ENCODE measurements around the gene IST1. TPM values are rescaled to one million over a fixed set of nuclear protein-coding genes. Genes with fewer than 3 reads are reported as not detected.

The IST1 gene
- total RNA-seq, 2 experiments from 2014 or later: 196 to 203 TPM

- CTCF ChIA-PET: interaction anchor here (3.9 kb wide), 1 partner anchor 8 kb away, joined by 16 read pairs; no protein-coding TSS in a partner anchor
- no peak overlapping the region for H3K4me3 Mint-ChIP-seq
- no peak overlapping the region for H3K27ac Mint-ChIP-seq
- H3K36me3 Mint-ChIP-seq (ENCODE audit: low read depth): no peaks in the 10 kb centered on the region
- H3K4me1 Mint-ChIP-seq (ENCODE audit: low read depth): peaks cover 16% of the 10 kb centered on the region
- H3K9me3 Mint-ChIP-seq: no peaks in the 10 kb centered on the region
- DNase-seq: no peak
- intact Hi-C loops (cut with micrococcal nuclease): no loop called here
- no peaks in the 10 kb centered on the region for H3K27me3 Mint-ChIP-seq (ENCODE audit: low read depth)
These were observed 57.5 kb downstream of the IST1 start for GRCh38 chr16:71952825-71953224.

GRCh38 chr16:71954180-71954579 lies 58.8 kb downstream of the IST1 start:
- CTCF ChIA-PET: interaction anchor here (1.2 kb wide), 1 partner anchor 12 kb away, joined by 3 read pairs; no protein-coding TSS in a partner anchor
- Mint-ChIP-seq H3K27me3 (ENCODE audit: low read depth) (no peaks in the 10 kb centered on the region), H3K4me3 (no peak overlapping the region), H3K36me3 (ENCODE audit: low read depth) (no peaks in the 10 kb centered on the region), H3K27ac (no peak overlapping the region), H3K9me3 (no peaks in the 10 kb centered on the region), H3K4me1 (ENCODE audit: low read depth) (peaks cover 16% of the 10 kb centered on the region)
- intact Hi-C loops (cut with micrococcal nuclease): no loop called here
- no peak for DNase-seq

DNA sequence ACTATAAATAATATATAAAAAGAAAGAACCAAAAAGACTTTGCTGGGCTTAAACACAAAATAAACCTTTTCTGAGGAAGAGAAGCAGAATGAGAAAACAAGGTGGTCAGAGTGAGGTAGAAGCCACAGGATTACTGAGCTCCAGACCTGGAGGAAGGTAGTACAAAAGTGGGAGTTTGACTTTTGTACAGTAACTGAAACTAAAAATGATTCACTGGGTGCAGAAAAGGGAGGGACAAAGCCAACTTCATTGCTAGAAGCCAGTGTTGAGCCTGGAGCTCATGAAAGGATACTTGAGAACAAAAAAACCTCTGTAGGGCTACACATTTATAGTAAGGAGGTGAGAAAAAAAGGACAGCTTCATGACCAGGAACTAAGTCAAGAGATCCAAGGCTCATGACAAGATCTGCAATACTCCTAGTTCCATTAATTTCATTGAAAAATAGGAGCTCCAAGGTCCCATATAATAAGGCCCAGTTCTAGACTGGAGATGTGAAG lies 59.4 kb downstream of the IST1 start:
- Mint-ChIP-seq H3K27me3 (ENCODE audit: low read depth) (no peaks in the 10 kb centered on the region), H3K9me3 (no peaks in the 10 kb centered on the region), H3K27ac (no peak overlapping the region), H3K4me3 (no peak overlapping the region), H3K36me3 (ENCODE audit: low read depth) (no peaks in the 10 kb centered on the region), H3K4me1 (ENCODE audit: low read depth) (peaks cover 16% of the 10 kb centered on the region)
- intact Hi-C loops (cut with micrococcal nuclease): no loop called here
- CTCF ChIA-PET: interaction anchor here (1.2 kb wide), 1 partner anchor 12 kb away, joined by 3 read pairs; no protein-coding TSS in a partner anchor
- no peak for DNase-seq

DNA sequence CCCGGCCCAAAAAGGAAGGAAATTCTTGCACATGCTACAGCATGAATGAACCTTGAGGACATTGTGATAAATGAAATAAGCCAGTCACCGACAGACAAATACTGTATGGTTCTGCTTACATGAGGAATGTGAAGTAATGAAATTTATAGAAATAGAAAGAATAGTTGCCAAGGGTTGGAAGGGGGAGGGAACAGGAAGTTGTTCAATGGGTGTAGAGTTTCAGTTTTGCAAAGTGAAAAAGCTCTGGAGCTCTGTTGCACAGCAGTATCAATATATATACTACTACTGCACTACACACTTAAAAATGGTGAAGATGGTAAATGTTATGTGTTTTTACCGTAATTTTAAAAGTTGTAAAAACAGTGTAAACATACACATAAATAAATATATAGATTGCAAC lies 61.2 kb downstream of the IST1 start:
- H3K4me1 Mint-ChIP-seq (ENCODE audit: low read depth): peaks cover 16% of the 10 kb centered on the region
- no peaks in the 10 kb centered on the region for H3K36me3 Mint-ChIP-seq (ENCODE audit: low read depth)
- CTCF ChIA-PET: interaction anchor here (0.6 to 0.7 kb wide), 3 partner anchors 27 to 99 kb away, joined by 3 to 5 read pairs (median 4); no protein-coding TSS in a partner anchor
- DNase-seq: no peak
- H3K27ac Mint-ChIP-seq: no peak overlapping the region
- H3K4me3 Mint-ChIP-seq: no peak overlapping the region
- intact Hi-C loops (cut with micrococcal nuclease): no loop called here
- H3K9me3 Mint-ChIP-seq: no peaks in the 10 kb centered on the region
- no peaks in the 10 kb centered on the region for H3K27me3 Mint-ChIP-seq (ENCODE audit: low read depth)

- Mint-ChIP-seq H3K27ac (no peak overlapping the region), H3K36me3 (ENCODE audit: low read depth) (no peaks in the 10 kb centered on the region), H3K4me3 (no peak overlapping the region), H3K4me1 (ENCODE audit: low read depth) (peaks cover 2% of the 10 kb centered on the region), H3K27me3 (ENCODE audit: low read depth) (no peaks in the 10 kb centered on the region), H3K9me3 (no peaks in the 10 kb centered on the region)
- peak; percentile 94 for DNase-seq
- CTCF ChIA-PET: interaction anchor here (0.6 to 2.8 kb wide), 40 partner anchors 10 to 487 kb away, joined by 3 to 16 read pairs (median 4); partner anchors contain the start of gene ZNF821
- intact Hi-C loops (cut with micrococcal nuclease): loop anchor here (1.0 to 5.0 kb wide), 6 partner anchors 44 to 396 kb away; partner anchors contain the start of gene IST1
These were observed 66.0 kb downstream of the IST1 start for GRCh38 chr16:71961066-71962039.

DNA sequence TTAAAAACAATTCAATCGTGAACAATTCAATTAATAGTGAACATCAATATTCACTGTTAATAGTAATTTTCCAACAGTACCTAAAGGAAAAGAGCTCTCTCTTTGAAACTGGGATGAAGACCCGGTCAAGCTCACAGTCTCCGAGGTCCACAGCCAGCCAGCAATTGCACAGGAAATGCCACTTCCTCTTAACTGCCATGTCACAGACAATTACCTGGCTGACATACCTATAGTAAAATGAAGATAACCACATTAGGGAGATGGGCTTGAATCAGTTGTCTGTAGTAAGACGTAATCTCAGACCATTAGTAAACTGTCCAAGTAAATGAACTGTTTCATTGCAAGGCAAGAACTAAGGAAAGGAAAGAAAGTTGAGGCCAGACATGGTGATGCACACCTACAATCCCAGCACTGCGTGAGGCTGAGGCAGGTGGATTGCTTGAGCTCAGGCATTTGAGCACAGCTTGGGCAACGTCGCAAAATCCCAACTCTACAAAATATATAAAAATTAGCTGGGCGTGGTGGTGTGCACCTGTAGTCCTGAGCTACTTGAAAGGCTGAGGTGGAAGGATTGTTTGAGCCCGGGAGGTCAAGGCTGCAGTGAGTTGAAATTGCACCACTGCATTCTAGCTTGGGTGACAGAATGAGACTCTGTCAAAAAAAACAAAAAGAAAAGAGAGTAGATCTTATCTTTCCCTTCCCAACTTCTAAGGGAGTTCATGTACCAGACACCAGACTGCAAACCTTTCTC lies 68.0 kb downstream of the IST1 start:
- CTCF ChIA-PET: interaction anchor here (0.7 to 1.9 kb wide), 5 partner anchors 9 to 1171 kb away, joined by 3 to 7 read pairs (median 3); no protein-coding TSS in a partner anchor
- intact Hi-C loops (cut with micrococcal nuclease): loop anchor here (5.0 kb wide), 1 partner anchor 46 kb away; no protein-coding TSS in a partner anchor
- Mint-ChIP-seq H3K4me1 (ENCODE audit: low read depth) (no peaks in the 10 kb centered on the region), H3K36me3 (ENCODE audit: low read depth) (no peaks in the 10 kb centered on the region), H3K9me3 (no peaks in the 10 kb centered on the region), H3K27ac (no peak overlapping the region), H3K27me3 (ENCODE audit: low read depth) (no peaks in the 10 kb centered on the region), H3K4me3 (no peak overlapping the region)
- DNase-seq: no peak

- Mint-ChIP-seq H3K4me3 (no peak overlapping the region), H3K27ac (no peak overlapping the region), H3K9me3 (no peaks in the 10 kb centered on the region), H3K36me3 (ENCODE audit: low read depth) (no peaks in the 10 kb centered on the region), H3K27me3 (ENCODE audit: low read depth) (no peaks in the 10 kb centered on the region), H3K4me1 (ENCODE audit: low read depth) (no peaks in the 10 kb centered on the region)
- CTCF ChIA-PET: interaction anchor here (1.2 kb wide), 1 partner anchor 354 kb away, joined by 4 read pairs; no protein-coding TSS in a partner anchor
- intact Hi-C loops (cut with micrococcal nuclease): no loop called here
- DNase-seq: no peak
These were observed 69.9 kb downstream of the IST1 start for GRCh38 chr16:71965223-71965622.

DNA sequence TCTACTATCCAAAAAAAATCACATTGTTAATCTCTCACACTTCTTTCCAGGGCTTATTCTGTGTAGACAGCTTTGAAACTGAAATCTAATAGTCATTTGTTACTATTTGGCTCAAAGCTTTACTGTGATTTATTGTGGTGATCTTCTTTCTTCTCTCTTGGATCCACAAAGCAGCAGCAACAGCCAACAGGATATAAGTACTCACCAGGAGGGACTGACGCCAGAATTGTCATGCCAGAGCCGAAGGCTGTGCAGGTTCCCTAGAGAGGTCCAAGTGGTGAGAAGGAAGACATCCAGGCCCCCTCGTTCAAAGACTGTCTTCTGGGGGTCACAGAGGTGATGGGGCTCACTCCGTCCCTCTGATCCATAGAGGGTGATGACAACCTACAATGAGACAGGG lies 71.6 kb downstream of the IST1 start:
- intact Hi-C loops (cut with micrococcal nuclease): no loop called here
- no peak overlapping the region for H3K27ac Mint-ChIP-seq
- no peaks in the 10 kb centered on the region for H3K9me3 Mint-ChIP-seq
- no peak for DNase-seq
- H3K36me3 Mint-ChIP-seq (ENCODE audit: low read depth): no peaks in the 10 kb centered on the region
- H3K4me1 Mint-ChIP-seq (ENCODE audit: low read depth): no peaks in the 10 kb centered on the region
- CTCF ChIA-PET: no interaction called here
- H3K4me3 Mint-ChIP-seq: no peak overlapping the region
- no peaks in the 10 kb centered on the region for H3K27me3 Mint-ChIP-seq (ENCODE audit: low read depth)

GRCh38 chr16:71969353-71969752 lies 74.0 kb downstream of the IST1 start:
- Mint-ChIP-seq H3K27ac (no peak overlapping the region), H3K27me3 (ENCODE audit: low read depth) (no peaks in the 10 kb centered on the region), H3K4me3 (no peak overlapping the region), H3K36me3 (ENCODE audit: low read depth) (no peaks in the 10 kb centered on the region), H3K9me3 (no peaks in the 10 kb centered on the region), H3K4me1 (ENCODE audit: low read depth) (no peaks in the 10 kb centered on the region)
- DNase-seq: no peak
- CTCF ChIA-PET: no interaction called here
- intact Hi-C loops (cut with micrococcal nuclease): no loop called here

DNA sequence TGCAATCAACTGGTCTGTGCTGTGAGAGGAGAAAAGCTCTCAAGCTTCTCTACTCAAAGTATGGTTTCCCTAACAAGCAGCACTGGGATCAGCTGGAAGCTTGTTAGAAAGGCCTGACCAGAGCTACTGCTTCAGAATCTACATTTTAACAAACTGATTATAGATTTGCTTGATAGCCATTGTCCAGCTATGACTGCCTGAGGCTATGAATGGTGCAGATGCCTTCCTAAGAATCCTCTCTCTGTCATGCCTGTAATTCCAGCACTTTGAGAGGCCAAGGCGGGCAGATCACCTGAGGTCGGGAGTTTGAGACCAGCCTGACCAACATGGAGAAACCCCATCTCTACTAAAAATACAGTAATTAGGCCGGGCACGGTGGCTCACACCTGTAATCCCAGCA lies 76.2 kb downstream of the IST1 start:
- Mint-ChIP-seq H3K4me3 (no peak overlapping the region), H3K27ac (no peak overlapping the region), H3K9me3 (no peaks in the 10 kb centered on the region), H3K36me3 (ENCODE audit: low read depth) (no peaks in the 10 kb centered on the region), H3K27me3 (ENCODE audit: low read depth) (no peaks in the 10 kb centered on the region), H3K4me1 (ENCODE audit: low read depth) (no peaks in the 10 kb centered on the region)
- CTCF ChIA-PET: interaction anchor here (1.2 to 1.4 kb wide), 2 partner anchors 9 to 10 kb away, joined by 3 to 4 read pairs; no protein-coding TSS in a partner anchor
- no peak for DNase-seq
- intact Hi-C loops (cut with micrococcal nuclease): no loop called here

DNA sequence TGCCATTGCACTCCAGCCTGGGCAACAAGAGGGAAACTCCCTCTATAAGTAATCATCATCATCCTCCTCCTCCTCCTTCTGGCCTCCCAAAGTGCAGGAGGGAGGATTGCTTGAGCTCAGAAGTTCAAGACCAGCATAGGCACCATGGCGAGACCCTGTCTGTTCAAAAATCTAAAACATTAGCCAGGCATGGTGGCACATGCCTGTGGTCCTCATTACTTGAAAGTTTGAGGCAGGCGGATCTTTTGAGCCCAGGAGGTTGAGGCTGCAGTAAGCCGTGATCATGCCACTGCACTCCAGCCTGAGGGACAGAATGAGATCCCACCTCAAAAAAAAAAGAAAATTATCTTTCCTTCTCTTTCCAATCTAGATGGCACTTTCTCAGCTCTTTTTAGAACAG lies 77.0 kb downstream of the IST1 start:
- intact Hi-C loops (cut with micrococcal nuclease): no loop called here
- CTCF ChIA-PET: interaction anchor here (0.5 to 1.2 kb wide), 3 partner anchors 10 to 123 kb away, joined by 3 to 4 read pairs (median 3); no protein-coding TSS in a partner anchor
- H3K36me3 Mint-ChIP-seq (ENCODE audit: low read depth): no peaks in the 10 kb centered on the region
- no peaks in the 10 kb centered on the region for H3K27me3 Mint-ChIP-seq (ENCODE audit: low read depth)
- no peak overlapping the region for H3K4me3 Mint-ChIP-seq
- H3K9me3 Mint-ChIP-seq: no peaks in the 10 kb centered on the region
- no peak for DNase-seq
- H3K4me1 Mint-ChIP-seq (ENCODE audit: low read depth): no peaks in the 10 kb centered on the region
- H3K27ac Mint-ChIP-seq: no peak overlapping the region

GRCh38 chr16:71973001-71973400 lies 77.7 kb downstream of the IST1 start:
- H3K27ac Mint-ChIP-seq: no peak overlapping the region
- DNase-seq: no peak
- no peaks in the 10 kb centered on the region for H3K36me3 Mint-ChIP-seq (ENCODE audit: low read depth)
- H3K9me3 Mint-ChIP-seq: no peaks in the 10 kb centered on the region
- no peaks in the 10 kb centered on the region for H3K4me1 Mint-ChIP-seq (ENCODE audit: low read depth)
- no peaks in the 10 kb centered on the region for H3K27me3 Mint-ChIP-seq (ENCODE audit: low read depth)
- CTCF ChIA-PET: interaction anchor here (1.2 kb wide), 1 partner anchor 11 kb away, joined by 4 read pairs; no protein-coding TSS in a partner anchor
- intact Hi-C loops (cut with micrococcal nuclease): no loop called here
- no peak overlapping the region for H3K4me3 Mint-ChIP-seq
